GM19324 (cell line): Measurements from ENCODE around the gene USP51.
"Not testable (repeated sequence)": the region's sequence is repeated elsewhere in the genome, so short reads cannot be mapped to it uniquely, and the experiment has no call there.

Experiments used
- ATAC-seq: cut with Tn5 transposase; IDR thresholded peaks from one replicate; pipeline ENCODE4 v1.9.1; 2021; ENCODE audit warnings: mild to moderate bottlenecking, moderate library complexity; ENCODE audit not compliant: unreplicated experiment, low FRiP score

The USP51 gene

DNA sequence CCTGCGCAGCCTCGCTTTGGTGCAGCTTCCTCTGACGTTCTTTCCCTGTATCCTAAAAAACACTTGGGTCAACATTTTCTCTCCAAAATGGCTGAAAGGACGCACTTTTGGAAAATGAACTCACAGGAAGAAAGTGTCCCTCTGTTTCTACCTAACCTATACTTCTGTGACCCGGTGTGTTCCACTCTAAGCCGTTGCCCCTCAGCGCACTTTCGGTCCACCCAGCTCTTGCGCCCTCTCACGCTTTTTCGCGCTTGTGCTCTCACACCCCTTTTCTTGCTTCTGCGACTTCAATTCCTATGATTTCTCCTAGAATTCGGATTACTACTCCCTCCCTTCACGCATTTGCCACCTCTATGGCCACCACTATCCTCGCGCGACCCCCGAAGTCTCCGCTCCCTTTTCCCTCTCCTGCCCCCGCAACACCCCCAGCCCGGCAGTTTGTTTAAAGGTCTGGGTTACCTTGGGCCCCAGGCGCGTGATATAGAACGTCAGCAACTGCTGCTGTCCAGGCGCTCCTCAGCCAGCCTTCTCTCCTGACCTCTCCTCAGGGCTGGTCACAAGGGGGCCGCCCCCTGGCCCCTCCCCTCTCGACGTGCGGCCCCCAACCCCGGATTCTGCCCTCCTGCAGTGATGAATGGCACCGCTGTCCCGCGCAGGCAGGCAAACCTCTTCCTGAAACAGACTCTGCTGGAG, at the start of gene USP51:
Gene USP51, minus strand, starts transcription at position 535 of the 696 bp plus-strand sequence. CDS start 909 bp downstream, outside the sequence.
- ATAC-seq = peak; percentile 28

DNA sequence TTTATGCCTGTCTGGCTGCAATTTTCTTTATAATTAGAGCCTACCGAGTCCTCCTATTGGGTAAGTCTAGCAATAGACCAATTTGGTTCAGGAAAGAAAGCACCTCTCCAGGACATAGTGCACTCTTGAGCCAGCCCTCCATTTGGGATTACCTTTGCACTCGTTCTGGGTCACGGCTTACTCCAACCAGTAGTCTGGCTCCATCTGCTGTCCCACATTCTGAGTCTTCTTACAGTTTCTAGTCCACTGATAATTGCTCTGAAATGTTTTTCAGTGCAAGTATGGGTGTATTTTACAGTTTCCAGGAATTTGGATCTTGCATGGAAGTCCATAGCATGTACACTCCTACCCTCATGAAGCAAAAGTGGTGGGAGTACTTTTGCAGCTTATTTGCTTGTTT, 34.8 kb upstream of the USP51 start:
- no peak for ATAC-seq

DNA sequence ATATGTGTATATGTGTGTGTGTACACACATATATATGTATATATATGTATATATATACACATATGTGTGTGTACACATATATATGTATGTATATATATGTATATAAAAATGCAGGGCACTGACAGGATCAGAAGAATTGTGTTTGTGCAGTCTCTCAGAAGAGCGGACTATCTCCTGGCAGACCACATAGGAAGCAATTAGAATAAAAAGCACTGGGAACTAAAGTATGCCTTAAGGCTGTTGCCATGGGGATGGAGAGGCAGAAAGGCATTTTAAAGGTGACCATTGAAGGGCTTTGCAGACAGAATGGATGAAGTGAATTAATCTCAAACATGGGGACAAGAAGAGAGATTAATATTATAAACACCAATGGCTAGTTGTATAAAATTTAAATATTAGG, 33.7 kb upstream of the USP51 start:
- ATAC-seq = no peak

DNA sequence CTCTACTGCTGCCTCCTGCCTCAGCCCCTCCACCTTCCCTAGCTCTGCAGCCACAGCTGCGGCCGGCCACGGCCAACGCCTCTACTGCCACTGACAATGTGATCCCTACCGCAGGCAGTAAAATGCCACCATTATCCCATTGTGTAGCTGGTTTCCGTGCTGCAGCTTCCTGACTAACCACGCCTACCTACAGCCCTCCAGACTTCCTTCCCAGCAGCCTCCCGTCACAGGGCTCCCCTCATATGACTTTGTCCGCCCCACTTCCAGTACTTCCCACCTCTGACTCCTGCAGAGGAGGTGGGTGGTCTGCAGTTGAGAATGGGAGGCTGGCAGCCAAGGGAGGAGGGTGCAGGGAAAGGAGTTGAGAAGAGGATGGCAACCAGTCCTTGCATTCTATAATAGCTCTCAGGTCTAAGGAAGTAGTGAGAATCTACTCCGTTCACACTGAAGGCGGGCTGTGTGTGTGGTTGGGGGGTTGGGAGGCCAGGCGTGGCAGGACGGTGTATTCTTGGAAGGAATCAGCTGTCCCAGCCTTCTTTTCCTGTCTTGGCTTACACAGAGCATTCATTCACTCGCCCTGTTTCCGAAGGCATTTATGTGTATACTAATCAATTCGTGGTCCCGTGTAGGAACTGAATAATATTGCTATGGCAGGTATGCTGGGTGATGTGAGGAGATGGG, 33.1 kb upstream of the USP51 start:
- ATAC-seq = no peak

DNA sequence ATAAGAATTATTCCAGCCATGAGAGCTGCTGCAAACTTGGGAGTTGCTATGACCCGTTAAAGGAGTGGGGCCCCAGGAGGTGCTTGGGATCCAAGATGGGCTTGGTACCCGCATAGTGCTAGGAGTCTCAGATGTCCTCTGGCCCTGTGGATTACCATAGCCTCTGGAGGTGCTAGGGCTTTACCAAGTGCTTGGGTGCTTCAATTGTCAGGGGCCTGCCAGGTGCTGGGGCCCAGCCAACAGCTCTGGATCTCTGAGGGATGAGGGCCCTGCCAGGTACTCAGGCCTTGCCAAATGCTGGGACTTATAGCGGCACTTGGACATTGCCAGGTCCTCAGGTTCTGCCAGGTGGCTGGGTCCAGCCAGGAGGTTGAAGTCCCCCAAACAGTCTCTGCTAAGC, 32.0 kb upstream of the USP51 start:
- no peak for ATAC-seq

DNA sequence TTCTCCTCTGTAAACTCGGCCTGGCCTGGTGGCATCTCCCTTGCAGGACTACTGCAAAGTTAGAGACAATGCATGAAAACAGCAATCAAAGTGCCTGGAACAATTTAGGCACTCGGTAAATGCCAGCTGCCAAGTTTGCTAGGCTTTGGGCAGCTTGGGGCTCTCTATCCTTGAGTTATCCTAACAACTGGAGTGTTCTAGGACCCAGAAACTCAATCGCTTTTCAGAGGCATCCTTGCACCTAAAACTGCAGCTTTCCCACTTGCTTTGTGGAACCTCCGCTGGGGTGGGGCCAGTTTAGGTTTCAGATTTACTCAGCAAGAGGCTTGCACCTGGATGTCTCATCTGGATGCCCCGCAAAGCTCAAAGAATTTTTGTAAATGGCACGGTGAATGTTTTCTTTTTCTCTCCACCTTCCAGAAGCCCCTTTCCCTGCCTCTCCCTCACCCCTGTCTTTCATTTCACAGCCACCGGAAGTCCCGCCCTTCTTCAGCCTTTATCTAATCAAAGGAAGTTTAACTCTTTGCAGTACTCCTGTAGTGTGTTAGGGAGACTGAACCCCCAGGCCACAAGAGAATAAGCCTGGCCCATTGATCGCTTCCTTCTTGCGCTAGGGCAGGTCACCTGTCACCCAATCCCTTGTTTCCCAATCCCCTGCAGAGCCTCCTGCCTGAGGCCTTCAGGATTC, 27.3 kb upstream of the USP51 start:
- not testable (repeated sequence) for ATAC-seq

DNA sequence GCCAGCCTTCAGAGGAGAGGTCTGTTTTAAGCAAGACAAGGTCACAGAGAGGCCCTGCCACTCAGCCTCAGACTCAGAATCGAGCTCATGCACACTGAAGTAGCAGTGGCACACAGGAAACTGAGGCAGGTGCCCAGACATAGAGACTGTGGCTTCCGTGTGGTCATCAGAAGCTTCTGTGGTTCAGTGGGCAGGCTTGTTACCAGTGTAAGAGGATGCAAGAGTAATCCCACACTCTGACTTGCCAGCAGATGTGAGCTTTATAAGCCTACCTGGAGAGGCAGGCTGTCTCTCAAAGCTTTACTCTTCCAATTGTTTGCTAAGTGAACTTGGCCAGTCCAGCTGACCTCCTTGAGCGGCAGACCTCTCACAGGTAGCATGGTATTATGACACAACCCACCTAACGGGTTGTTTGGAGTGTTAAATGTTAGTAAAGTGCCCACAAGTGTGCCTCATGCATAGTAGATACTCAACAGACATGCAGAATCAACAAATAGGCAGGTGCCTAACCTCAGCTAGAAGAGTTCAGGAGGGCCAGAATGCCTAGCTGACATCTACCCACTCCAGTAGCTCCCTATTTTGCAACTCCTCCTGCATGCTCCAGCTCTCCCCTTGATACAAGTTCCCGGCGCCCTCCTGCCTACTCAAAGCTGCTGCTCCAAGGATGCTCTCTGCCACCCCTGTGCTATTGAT, 23.5 kb upstream of the USP51 start:
- ATAC-seq = not testable (repeated sequence)

DNA sequence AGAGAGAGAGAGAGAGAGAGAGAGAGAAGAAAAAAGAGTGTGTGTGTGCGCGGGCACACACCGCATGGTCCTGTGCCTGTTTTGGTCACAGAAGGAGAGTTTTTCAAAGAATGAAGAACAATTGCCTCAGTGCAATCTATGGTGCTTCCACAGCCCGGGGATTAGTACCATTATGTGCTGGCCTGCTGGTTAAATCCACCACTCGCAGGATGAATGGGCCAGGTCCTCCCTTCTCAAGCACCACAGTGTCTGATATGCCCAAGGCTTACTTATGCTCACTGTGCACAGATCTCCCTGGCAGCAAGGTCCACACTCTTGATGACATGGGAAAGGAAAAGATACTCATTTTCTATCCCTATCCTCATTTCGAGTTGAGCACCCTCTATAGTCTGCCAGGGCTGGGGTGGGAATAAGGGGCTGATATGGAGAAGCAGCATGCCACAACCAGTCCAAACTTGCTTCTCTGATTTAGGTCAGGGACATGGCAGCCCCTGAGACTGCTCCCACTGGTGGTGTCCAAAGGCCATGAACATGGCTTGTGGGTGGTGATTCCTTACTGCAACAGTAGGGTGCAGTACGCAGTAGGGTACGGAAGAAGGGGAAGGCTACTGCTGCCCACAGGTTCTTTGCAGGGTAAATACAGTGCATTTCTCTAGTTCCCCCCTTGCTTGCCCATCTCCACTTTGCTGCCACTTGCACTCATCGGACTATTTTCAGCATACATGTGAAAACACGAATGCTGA, 18.9 kb upstream of the USP51 start:
- peak; percentile 50 for ATAC-seq

DNA sequence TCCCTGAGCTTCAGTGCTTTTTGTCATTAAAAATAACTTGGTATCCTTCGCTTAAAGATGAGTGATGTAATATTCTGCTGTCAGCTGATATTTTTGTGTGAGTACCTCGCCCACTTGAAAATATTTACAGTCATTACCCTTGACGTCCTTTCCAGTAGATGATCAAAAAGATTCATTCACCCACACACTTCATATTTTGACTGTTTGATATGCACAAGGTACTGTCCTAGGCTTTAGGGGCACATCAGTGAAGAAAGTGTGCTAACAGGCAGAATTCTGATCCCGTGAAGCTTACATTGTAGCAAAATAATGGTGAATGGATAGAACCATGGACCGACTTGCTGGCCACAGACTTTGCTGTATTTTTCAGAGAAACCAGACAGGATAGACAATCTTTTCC, 18.1 kb upstream of the USP51 start:
- not testable (repeated sequence) for ATAC-seq

DNA sequence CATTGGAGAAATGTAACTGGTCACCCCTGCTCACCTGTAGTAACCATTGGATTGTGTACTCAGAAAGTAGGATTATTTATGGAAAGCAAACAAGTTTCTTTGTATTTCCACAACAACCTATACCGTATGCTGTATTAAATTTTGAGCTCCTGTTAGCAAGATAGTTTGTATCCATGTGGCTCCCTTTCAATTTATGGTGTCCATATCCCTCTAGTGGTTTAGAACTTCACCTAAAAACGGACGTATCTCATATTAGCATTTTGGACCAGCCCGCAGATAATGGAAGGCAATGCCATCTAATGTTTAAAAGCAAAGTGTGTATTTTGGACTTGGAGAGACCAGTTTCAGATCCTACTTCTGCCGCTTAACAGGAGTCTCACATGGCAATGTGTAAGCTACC, 17.4 kb upstream of the USP51 start:
- ATAC-seq = not testable (repeated sequence)

DNA sequence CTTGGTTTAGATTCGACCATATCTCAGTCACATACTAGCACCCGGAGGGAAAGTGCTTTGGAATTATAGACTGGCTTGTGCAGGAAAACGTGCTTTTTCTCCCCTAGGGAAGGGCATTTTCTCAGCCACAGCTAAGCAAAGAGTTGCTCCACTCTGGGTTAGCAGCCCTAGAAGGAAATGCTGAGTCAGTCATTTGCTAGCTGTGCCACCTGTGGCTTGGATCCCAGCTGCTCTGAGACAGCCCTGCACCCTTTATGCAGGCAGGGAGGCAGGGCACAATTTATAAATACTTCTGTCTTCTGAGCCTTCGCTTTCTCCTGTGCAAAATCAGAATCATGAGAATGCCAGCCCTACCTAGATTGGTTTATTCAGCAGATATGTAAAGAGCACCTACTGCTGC, 1.3 kb upstream of the USP51 start:
- ATAC-seq = no peak

DNA sequence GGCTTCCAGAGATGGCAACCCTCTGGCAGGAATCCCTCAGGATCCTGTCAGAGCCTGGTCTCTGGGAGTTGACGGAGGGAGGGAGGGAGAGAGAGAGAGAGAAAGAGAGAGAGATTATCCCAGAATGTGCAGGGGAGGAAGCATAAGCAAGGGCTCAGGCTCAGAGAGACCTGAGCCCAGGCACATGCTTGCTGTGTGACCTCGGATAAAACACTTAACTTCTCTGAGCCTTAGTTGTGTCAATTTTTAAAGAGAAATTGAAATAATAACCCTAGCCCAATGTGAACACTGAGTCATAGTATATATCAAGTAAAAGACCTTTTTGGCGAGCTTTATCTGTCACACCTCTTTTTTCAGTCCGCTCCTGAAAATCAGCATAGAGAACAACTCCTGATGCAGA, 473 bp upstream of the USP51 start:
- no peak for ATAC-seq

DNA sequence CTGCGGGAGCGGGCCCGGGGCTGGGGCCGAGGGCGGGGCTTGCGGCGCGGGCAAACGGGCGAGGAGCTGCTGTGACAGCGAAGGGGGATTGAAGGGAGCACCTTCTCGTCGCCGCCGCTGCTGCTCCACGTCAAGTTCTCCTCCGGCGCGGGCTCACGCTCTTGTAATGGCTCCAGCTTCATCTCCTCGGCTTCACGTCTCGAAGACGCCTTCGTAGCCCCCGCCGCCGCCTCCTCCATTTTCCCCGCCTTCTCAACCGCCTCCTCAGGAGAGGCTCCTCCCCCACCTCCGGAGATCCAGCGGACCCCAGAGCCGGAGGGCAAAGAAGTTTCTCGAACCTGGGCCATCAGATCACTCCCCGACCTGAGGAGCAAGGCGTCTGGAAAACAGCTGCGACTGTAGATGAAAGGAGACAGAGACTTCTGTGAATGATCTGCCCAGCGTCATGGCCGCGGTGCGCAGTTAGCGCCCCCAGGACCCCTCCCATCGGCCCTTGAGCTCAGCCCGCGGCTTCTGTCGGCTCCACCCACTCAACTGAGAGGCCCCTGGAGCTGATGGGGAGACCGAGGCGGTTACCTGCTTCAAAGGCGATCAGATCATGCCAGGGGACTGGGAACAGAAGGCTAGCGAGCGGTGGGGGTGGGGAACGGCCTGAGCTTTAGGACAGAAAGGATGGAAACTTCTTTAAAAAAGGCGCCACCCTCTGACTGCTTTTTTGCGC, 895 bp downstream of the USP51 start:
- ATAC-seq = peak; percentile 67

DNA sequence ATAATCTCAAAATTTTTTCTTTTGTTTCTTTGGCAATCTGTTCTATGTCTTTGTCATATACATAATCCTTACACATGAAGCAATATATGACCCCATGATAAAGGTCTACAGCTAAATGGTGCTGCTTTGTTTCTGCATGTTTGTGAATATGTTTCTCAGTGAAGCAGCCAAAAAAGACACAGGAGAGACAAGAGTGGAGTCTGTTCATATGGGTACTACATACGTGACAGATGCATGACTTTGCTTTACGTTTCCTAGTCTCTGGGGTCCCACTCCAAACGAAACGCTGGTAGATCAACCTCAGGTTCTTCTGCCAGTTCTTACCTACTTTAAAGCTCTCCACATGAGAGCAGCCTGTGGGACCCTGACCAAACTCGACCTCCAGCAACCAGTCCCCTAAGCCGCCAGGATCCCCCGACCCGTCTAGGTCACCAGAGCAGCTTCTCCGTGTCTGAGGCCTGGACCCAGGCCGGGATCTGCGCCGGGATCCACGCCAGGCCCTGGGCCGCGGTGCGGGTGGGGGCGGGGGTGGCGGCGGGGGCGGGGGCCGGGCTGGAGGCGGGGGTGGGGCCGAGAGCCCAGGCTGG, 1.5 kb downstream of the USP51 start:
- ATAC-seq = no peak

DNA sequence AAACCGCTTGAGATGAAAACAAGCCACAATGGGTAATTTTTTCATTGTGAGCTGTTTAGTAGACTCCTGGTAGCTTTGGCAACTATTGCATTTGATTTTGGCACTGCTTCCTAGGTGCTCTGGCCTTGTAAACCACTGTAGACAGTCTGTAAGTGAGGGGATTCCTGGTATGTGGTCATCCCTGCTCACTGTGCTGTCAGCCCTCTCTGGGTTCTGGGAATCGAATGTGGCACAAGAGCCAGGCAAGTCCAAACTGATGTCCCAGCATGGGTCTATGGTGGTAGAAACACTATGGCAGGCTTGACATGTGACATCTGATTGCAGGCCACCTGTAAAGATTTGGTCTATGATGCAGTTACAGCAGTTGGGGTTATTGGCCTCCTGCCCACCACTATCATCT, 2.5 kb downstream of the USP51 start:
- no peak for ATAC-seq

DNA sequence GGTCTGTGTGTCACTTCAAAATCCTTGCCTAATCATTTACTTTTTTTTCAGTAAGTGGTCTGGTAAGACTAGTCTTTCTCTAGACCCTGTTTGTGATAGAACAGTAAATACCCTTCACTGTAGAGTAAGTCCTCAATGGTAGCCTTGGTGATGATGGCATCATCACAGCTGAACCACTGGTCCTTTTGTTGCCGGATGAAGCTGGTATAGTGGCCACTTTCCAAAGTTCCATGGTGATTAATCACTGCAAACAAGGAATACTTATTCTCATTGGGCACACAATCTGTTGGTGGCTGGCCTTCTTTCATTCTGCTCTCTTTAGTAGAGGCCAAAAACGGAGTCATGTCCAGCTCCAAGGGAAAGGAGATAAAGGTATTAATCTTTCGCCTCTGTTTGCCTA, 2.9 kb downstream of the USP51 start:
- no peak for ATAC-seq

DNA sequence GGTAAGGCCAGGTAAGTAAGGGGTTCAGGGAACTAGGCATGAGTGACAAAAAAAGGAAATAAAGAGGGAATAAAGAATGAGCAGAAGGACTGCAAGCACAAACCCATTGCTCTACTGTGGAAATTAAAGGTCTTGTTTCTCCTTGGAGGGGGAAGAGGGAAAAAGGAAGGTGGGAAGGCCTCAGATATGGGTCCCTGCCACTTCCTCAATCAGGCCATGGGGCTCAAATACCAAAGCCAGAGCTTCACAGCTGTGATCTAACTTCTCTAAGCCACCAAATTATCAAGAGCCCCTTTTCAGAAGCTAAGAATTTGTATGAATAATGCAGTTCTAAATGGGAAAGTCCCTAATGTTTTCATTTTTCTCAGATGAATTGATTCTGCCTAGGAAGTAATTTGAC, 4.7 kb downstream of the USP51 start:
- ATAC-seq = no peak

DNA sequence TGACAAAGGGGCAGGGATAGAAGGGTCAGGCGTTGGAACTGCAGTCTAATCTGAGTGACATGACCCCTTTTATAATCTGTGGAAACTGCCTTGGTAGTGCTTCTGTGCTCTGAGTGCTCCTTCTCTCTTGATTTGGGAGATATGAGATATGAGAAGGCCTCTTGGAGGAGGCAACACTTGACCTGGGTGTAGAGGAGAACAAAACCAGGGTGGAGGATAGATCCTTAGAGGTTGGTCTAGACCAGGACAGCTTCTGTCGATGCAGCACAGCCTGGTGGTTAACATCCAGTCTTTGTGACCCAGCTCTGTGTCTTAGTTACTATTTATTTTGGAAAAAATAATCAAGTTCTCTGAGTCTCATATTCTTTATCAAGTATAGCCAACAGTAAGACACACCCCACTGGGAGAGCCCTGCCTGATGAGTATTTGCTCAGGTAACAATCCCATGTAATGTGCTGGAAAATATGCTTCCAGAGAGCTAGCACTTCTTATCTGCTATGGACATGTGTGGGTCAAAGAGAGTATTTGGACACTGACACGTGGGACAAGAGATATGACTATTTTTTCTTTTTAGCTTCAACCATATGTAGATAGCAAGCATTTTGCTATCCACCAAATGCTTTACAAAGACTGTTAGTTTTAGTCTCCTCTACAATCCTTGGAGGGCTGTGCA, 9.1 kb downstream of the USP51 start:
- no peak for ATAC-seq

DNA sequence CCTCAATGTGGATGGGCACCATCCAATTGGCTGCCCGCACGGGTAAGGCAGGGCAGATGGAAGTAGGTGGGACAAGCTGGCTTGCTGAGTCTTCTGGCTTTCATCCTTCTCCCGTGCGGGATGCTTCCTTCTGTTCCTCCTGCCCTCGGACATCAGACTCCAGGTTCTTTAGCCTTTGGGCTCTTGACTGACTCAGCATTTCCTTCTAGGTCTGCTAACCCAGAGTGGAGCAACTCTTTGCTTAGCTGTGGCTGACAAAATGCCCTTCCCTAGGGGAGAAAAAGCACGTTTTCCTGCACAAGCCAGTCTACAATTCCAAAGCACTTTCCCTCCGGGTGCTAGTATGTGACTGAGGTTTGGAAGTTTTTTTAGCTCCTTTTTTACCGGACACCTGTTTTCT, 9.7 kb downstream of the USP51 start:
- not testable (repeated sequence) for ATAC-seq
